ENCODE measurements around the gene PSMG1. TPM values are rescaled to one million over a fixed set of nuclear protein-coding genes. Genes with fewer than 3 reads are reported as not detected.

Gene PSMG1
- total RNA-seq, 2 experiments from 2014 or later = 109 to 123 TPM

GRCh38 chr21:39153842-39154241, 29.4 kb downstream of the PSMG1 start:
- Mint-ChIP-seq H3K4me3 (no peak overlapping the region), H3K9me3 (ENCODE audit: low read depth) (no peaks in the 10 kb centered on the region), H3K4me1 (no peaks in the 10 kb centered on the region), H3K27ac (no peak overlapping the region), H3K36me3 (ENCODE audit: low read depth) (no peaks in the 10 kb centered on the region), H3K27me3 (peaks cover 7% of the 10 kb centered on the region)
- no peak for DNase-seq
- no peak for ATAC-seq
- POLR2A ChIA-PET = no interaction called here
- CTCF ChIA-PET = no interaction called here
- intact Hi-C loops (cut with DNase I, micrococcal nuclease) = no loop called here

GRCh38 chr21:39153373-39153772, 29.9 kb downstream of the PSMG1 start:
- ChIA-PET POLR2A (no interaction called here), CTCF (no interaction called here)
- Mint-ChIP-seq H3K27ac (no peak overlapping the region), H3K4me1 (no peaks in the 10 kb centered on the region), H3K27me3 (peaks cover 7% of the 10 kb centered on the region), H3K36me3 (ENCODE audit: low read depth) (no peaks in the 10 kb centered on the region), H3K9me3 (ENCODE audit: low read depth) (no peaks in the 10 kb centered on the region), H3K4me3 (no peak overlapping the region)
- intact Hi-C loops (cut with DNase I, micrococcal nuclease) = no loop called here
- no peak for DNase-seq
- ATAC-seq = no peak

GRCh38 chr21:39152271-39152670, 31.0 kb downstream of the PSMG1 start:
- Mint-ChIP-seq H3K27ac (no peak overlapping the region), H3K27me3 (peaks cover 7% of the 10 kb centered on the region), H3K36me3 (ENCODE audit: low read depth) (no peaks in the 10 kb centered on the region), H3K4me3 (no peak overlapping the region), H3K4me1 (no peaks in the 10 kb centered on the region), H3K9me3 (ENCODE audit: low read depth) (no peaks in the 10 kb centered on the region)
- ATAC-seq (no peak), DNase-seq (no peak)
- ChIA-PET CTCF (no interaction called here), POLR2A (no interaction called here)
- intact Hi-C loops (cut with DNase I, micrococcal nuclease) = no loop called here

- Mint-ChIP-seq H3K36me3 (ENCODE audit: low read depth) (no peaks in the 10 kb centered on the region), H3K4me3 (no peak overlapping the region), H3K27ac (no peak overlapping the region), H3K9me3 (ENCODE audit: low read depth) (no peaks in the 10 kb centered on the region), H3K4me1 (no peaks in the 10 kb centered on the region), H3K27me3 (peaks cover 7% of the 10 kb centered on the region)
- ChIA-PET CTCF (no interaction called here), POLR2A (no interaction called here)
- ATAC-seq (no peak), DNase-seq (no peak)
- intact Hi-C loops (cut with DNase I, micrococcal nuclease) = no loop called here
Observed at GRCh38 chr21:39150877-39151276, 32.4 kb downstream of the PSMG1 start.

GRCh38 chr21:39150316-39150715, 32.9 kb downstream of the PSMG1 start:
- DNase-seq = no peak
- Mint-ChIP-seq H3K4me1 (no peaks in the 10 kb centered on the region), H3K27me3 (peaks cover 7% of the 10 kb centered on the region), H3K36me3 (ENCODE audit: low read depth) (no peaks in the 10 kb centered on the region), H3K9me3 (ENCODE audit: low read depth) (no peaks in the 10 kb centered on the region), H3K27ac (no peak overlapping the region), H3K4me3 (no peak overlapping the region)
- ATAC-seq = no peak
- ChIA-PET CTCF (no interaction called here), POLR2A (no interaction called here)
- intact Hi-C loops (cut with DNase I, micrococcal nuclease) = no loop called here

DNA sequence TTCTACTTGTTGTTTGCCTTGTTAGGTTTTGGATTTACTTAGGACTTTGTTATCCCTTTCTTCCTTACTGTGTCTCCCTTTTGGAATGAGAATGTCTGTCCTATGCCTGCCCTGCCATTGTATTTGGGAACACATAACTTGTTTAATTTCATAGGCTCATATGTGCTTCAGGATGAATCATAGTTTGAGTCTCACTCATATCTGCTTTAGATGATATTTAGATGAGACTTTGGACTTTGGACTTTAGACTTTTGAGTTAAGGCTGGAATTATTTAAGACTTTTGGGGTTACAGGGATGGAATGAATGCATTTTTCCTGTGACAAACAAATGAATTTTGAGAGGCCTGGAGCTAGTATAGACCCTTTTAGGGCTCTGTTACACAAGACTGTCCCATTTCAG, 33.4 kb downstream of the PSMG1 start:
- Mint-ChIP-seq H3K4me1 (no peaks in the 10 kb centered on the region), H3K4me3 (no peak overlapping the region), H3K36me3 (ENCODE audit: low read depth) (no peaks in the 10 kb centered on the region), H3K27me3 (peaks cover 7% of the 10 kb centered on the region), H3K27ac (no peak overlapping the region), H3K9me3 (ENCODE audit: low read depth) (no peaks in the 10 kb centered on the region)
- DNase-seq = no peak
- POLR2A ChIA-PET = no interaction called here
- no peak for ATAC-seq
- CTCF ChIA-PET = no interaction called here
- intact Hi-C loops (cut with DNase I, micrococcal nuclease) = no loop called here

DNA sequence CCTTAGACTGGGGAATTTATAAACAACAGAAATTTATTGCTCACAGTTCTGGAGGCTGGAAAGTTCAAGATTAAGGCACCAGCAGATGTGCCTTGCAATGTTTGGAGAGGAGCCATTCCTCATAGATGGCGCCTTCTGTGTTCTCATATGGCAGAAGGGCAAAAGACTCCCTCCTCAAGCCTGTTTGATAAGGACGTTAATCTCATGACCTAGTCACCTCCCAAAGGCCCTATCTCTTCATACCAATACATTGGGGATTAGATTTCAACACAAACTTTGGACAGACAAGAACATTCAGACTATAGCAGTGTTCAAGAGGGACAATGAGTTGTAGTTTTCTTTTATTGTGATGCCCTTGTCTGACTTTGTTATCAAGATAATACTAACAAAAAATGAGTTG, 34.3 kb downstream of the PSMG1 start:
- Mint-ChIP-seq H3K4me1 (no peaks in the 10 kb centered on the region), H3K36me3 (ENCODE audit: low read depth) (no peaks in the 10 kb centered on the region), H3K4me3 (no peak overlapping the region), H3K27me3 (peaks cover 7% of the 10 kb centered on the region), H3K9me3 (ENCODE audit: low read depth) (no peaks in the 10 kb centered on the region), H3K27ac (no peak overlapping the region)
- DNase-seq (no peak), ATAC-seq (no peak)
- intact Hi-C loops (cut with DNase I, micrococcal nuclease) = no loop called here
- CTCF ChIA-PET = no interaction called here
- POLR2A ChIA-PET = no interaction called here

DNA sequence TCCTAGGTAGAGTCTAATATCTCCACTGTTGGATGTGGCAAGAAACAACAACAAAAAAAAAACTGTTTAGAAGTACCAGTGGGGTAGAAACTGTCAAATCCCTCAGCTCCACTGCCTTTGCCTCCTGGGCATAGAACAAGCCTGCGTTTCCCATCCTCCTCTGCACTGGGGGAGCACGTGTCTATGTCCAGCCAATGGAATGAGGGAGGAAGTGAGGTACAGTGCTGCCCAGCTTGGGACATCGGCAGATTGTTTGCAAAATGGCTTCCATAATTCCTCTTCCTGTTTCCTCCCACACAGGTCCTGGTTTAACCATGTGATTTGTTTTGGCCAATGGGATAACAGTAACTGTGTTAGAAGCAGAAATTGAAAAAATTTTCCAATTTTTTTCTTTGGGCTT, 39.1 kb downstream of the PSMG1 start:
- no peak overlapping the region for H3K27ac Mint-ChIP-seq
- ChIA-PET CTCF (interaction anchor here (1.1 kb wide), 1 partner anchor 20 kb away, joined by 3 read pairs; no protein-coding TSS in a partner anchor), POLR2A (no interaction called here)
- no peaks in the 10 kb centered on the region for H3K27me3 Mint-ChIP-seq
- intact Hi-C loops (cut with DNase I, micrococcal nuclease) = no loop called here
- no peak overlapping the region for H3K4me3 Mint-ChIP-seq
- H3K4me1 Mint-ChIP-seq = no peaks in the 10 kb centered on the region
- no peaks in the 10 kb centered on the region for H3K9me3 Mint-ChIP-seq (ENCODE audit: low read depth)
- no peaks in the 10 kb centered on the region for H3K36me3 Mint-ChIP-seq (ENCODE audit: low read depth)
- DNase-seq (no peak), ATAC-seq (no peak)

- Mint-ChIP-seq H3K27ac (no peak overlapping the region), H3K27me3 (no peaks in the 10 kb centered on the region), H3K9me3 (ENCODE audit: low read depth) (no peaks in the 10 kb centered on the region), H3K36me3 (ENCODE audit: low read depth) (no peaks in the 10 kb centered on the region), H3K4me3 (no peak overlapping the region), H3K4me1 (no peaks in the 10 kb centered on the region)
- intact Hi-C loops (cut with DNase I, micrococcal nuclease) = no loop called here
- CTCF ChIA-PET = no interaction called here
- DNase-seq (no peak), ATAC-seq (no peak)
- POLR2A ChIA-PET = no interaction called here
Observed at GRCh38 chr21:39142972-39143371, 40.3 kb downstream of the PSMG1 start.

DNA sequence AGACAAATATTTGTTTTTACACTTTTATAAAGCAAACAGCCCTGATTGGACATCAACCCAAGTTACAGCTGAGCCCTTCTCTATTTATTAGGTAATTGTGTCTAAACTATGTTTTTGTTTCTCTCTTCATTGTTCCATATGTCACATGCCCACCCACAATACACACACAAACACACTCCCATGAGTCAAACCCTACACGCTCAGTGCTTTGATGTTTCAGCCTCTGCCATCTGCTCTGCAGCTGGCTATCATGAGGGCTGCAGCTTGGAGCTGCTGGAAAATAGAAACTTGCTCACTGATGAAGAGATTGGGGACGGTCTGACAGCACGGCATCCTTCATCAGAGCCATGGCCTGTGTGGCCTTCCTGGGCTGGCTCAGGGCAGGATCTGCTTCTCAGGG, 41.7 kb downstream of the PSMG1 start:
- no peak for DNase-seq
- H3K9me3 Mint-ChIP-seq (ENCODE audit: low read depth) = no peaks in the 10 kb centered on the region
- H3K4me1 Mint-ChIP-seq = no peaks in the 10 kb centered on the region
- no peak overlapping the region for H3K4me3 Mint-ChIP-seq
- intact Hi-C loops (cut with DNase I, micrococcal nuclease) = no loop called here
- H3K27me3 Mint-ChIP-seq = no peaks in the 10 kb centered on the region
- ATAC-seq = no peak
- ChIA-PET CTCF (interaction anchor here (0.9 to 1.3 kb wide), 2 partner anchors 9 to 35 kb away, joined by 3 to 5 read pairs; no protein-coding TSS in a partner anchor), POLR2A (no interaction called here)
- H3K27ac Mint-ChIP-seq = no peak overlapping the region
- no peaks in the 10 kb centered on the region for H3K36me3 Mint-ChIP-seq (ENCODE audit: low read depth)

GRCh38 chr21:39137248-39138178, 45.7 kb downstream of the PSMG1 start:
- DNase-seq = peak; percentile 26
- Mint-ChIP-seq H3K4me1 (no peaks in the 10 kb centered on the region), H3K9me3 (ENCODE audit: low read depth) (no peaks in the 10 kb centered on the region), H3K27ac (no peak overlapping the region), H3K36me3 (ENCODE audit: low read depth) (no peaks in the 10 kb centered on the region), H3K27me3 (no peaks in the 10 kb centered on the region), H3K4me3 (no peak overlapping the region)
- POLR2A ChIA-PET = no interaction called here
- CTCF ChIA-PET = interaction anchor here (0.6 to 2.3 kb wide), 13 partner anchors 10 to 958 kb away, joined by 3 to 8 read pairs (median 4); no protein-coding TSS in a partner anchor
- intact Hi-C loops (cut with DNase I, micrococcal nuclease) = loop anchor here (1.0 to 5.0 kb wide), 5 partner anchors 330 to 632 kb away; partner anchors contain the start of gene ETS2 (in 1 of the 2)
- ATAC-seq = peak; percentile 42

DNA sequence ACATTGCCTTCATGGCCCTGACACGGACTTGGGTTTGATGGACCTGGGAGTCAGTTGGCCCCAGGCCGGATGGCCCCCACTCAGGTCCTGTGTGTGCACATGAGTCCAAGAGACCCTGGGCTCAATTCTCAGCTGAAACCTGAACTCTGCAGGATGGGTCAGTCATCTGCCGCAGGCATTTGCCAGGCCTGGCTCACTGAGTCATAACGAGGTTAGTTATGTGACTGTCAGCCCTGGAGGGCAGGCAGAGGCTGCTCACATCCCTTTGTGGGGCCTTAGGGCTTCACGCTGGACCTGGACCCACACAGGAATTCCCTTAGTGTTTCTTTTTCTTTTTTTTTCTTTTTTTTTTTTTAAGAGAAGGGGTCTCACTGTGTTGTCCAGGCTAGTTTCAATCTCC, 46.5 kb downstream of the PSMG1 start:
- H3K4me1 Mint-ChIP-seq = no peaks in the 10 kb centered on the region
- DNase-seq (no peak), ATAC-seq (no peak)

More for the DNA sequence above, 46.5 kb downstream of the PSMG1 start:
- Mint-ChIP-seq H3K36me3 (ENCODE audit: low read depth) (no peaks in the 10 kb centered on the region), H3K27ac (no peak overlapping the region), H3K9me3 (ENCODE audit: low read depth) (no peaks in the 10 kb centered on the region), H3K4me3 (no peak overlapping the region), H3K27me3 (no peaks in the 10 kb centered on the region)
- POLR2A ChIA-PET = no interaction called here
- intact Hi-C loops (cut with DNase I, micrococcal nuclease) = loop anchor here (5.0 kb wide), 3 partner anchors 329 to 629 kb away; partner anchors contain the start of gene ETS2 (in 1 of the 2)
- CTCF ChIA-PET = interaction anchor here (0.7 to 2.3 kb wide), 3 partner anchors 180 to 958 kb away, joined by 4 to 8 read pairs (median 4); no protein-coding TSS in a partner anchor

Measured in activated CD4-positive, alpha-beta T cell treated with anti-CD3 and anti-CD28 coated beads for 36 hours (primary cell).